HG03060 (cell line): ENCODE measurements around the gene SGTA.

Experiments
- ATAC-seq: cut with Tn5 transposase; IDR thresholded peaks from one replicate; pipeline ENCODE4 v1.9.1; 2021; ENCODE audit warnings: low read depth, moderate number of reproducible peaks; ENCODE audit not compliant: unreplicated experiment

The SGTA gene

DNA sequence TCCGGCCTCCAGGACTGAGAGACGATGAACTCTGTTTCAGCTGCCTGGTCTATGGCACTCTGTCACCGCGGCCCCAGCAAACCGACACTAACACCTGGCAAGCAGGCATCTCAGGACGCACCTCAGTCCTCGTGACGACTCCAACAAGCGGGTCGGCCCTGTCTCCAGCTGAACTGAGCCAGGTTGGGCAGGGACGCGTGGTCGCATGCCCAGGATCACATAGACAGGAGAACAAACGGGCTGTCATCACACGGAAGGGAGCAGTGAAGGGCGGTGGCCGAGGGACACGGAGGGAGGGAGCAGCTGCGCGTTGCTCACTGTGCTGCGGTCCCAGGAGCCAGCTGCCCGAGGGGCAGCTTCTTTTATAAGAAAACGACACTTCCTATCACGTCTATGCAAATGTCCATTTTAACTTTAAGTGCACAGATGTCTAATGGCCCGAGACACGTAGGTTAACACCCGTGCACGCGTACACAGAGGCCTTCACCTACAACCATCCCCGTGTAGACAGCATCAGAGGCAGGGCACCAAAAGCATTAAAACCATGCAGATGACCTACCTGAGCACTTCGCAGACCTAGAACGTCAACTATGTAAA, 8.9 kb downstream of the SGTA start:
- no peak for ATAC-seq

DNA sequence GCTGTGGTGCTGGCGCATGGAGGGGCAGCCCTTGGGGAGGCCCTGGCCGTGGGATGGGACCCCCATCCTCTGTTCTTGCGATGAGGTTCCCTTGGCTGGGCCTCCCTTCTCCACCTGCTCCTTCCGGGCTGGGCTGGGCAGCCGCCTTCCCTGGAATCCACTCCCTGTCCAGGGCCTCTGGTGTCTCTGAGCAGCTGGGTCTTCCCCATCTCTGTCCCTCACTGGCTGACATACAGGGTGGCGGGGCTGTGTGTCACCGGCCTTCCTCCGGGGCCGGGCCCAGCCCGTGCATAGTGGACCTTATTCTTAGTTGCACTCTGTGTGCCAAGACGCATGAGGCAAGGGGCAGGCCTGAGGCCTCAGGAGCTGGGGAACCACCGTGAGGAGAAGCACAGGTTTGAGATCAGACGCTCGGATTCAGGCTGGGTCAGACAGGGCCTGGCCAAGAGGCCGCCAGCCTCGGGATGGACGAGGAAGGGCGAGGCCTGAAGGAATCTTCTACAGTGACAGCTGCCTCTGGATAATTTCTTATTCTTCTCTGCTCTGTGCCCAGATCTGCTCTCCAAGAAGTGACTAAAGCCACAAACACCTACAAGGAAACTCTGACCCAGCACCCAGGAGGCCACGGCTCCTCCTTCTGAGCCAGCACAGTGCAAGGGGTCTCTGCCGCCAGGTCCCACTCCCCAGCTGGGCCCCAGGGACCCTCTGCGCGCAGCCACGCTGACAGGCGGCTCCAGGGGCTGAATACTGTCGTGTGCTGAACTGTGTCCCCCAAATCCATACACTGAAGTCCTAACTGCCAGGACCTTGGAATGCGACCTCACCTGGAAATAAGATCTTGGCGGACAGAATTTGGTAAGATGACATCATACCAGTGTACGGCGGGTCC, 11.0 kb downstream of the SGTA start:
- ATAC-seq = no peak

DNA sequence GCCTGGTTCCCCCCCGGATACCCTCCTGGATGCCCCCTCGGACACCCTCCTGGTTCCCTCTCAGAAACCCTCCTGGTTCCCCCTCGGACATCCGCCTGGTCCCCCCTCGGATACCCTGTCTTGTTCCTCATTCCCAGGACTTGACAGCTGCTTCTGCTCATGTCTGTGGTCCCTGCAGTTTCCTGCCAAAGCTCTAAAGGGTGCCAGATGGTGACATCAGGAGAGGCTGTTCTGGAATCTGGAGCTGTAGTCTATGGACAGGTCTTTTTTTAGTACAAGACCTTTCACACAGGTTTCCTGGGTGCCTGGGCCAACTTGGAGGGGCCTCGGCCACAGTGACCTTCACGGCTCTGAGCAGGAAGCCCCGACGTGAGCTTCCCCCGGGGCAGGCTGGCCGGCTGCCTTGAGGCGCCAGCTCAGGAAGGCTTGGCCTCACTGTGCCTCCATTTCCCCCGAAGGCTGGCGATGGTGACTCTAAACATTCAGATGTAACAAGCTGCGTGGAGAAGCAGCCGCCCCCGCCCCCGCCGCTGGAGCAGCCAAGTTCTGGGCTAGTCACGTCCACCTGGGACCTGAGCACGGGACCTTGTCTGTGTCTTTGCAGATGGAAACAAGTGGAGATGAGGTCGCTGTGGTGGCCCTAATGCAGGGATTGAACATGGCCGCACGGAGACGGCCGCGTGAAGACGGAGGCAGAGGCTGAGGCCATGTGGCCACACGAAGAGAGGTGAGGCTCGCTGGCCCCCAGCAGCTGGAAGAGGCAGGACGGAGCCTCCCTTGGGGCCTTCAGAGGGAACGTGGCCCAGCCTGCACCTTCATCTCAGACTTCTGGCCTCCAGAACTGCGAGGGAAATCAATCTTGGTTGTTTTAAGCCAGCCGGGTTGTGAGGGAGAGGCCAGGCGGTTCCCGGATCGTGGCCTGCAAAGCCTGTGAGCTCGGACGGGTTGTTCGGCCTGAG, 12.7 kb downstream of the SGTA start:
- ATAC-seq = no peak

DNA sequence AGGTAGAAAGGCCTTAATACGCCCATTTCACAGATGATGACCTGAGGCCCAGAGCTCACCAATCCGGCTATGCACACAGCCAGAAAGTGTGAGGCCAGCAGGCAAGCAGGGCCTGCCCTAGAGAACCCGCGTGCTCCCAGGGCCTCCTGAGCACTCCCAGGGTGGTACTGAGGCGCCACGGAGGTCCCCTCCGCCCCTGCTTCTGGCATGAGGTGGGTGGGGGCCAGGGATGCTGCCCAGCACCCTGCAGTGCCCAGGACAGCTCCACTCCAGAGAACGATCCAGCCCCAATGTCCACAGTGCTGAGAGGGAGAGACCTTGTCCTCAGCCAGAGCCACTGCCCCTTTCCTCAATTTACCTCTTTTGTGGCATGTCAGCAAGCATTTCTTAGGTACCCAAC, 13.9 kb downstream of the SGTA start:
- no peak for ATAC-seq

DNA sequence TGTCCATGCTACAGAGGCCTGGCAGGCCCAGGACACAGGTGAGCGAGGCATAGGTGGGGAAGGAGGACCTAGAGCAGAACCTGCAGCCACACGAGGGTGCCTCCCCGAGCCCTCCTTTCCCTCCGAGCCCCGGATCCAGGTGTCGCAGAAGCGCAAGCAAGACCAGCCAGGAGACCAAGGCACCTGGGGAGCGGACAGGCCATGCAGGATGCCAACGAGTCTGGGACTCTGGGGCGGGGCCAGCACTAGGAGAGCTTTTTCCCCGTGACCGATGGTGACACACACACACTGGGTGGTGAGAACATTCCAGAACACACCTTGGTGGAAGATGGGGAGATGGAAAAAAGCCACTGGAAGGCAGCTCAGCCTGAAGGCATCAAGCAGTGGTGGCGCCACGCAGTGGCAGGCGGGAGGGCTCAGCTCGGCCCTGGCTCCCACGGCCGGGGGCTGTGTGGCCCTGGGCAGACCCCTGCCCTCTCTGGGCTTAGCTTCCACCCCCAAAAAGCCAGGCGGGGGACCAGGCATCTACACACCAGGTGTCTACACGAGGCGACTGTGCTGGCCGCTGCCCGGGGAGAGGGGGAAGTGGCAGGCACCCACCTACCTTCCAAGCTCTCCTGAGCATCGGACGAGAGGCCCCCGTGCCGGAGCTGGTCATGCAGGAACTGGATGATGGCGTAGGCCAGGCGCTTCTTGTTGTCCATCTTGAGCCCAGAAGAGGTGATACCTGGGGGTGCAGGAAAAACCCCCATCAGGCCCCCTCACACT, 14.5 kb downstream of the SGTA start:
- no peak for ATAC-seq

DNA sequence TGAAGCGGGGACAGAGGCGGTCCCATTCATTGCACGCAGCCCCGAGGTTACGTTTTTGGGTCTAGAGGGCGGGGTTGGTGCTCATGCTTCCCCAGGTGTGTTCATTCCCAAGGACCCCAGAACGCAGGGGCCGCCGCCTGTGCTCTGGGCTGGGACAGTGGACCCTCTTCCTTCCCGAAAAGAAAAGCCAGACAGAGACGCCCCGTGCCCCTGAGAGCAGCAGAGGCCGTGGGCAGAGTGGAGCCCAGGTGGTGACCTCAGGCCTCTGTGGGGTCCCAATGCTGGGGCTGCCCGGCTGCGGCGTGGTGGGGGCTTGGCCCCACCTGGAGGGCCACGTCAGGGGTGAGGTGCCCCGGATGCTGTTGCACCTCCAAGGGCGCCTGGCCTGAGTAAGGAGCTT, 15.4 kb downstream of the SGTA start:
- ATAC-seq = no peak

DNA sequence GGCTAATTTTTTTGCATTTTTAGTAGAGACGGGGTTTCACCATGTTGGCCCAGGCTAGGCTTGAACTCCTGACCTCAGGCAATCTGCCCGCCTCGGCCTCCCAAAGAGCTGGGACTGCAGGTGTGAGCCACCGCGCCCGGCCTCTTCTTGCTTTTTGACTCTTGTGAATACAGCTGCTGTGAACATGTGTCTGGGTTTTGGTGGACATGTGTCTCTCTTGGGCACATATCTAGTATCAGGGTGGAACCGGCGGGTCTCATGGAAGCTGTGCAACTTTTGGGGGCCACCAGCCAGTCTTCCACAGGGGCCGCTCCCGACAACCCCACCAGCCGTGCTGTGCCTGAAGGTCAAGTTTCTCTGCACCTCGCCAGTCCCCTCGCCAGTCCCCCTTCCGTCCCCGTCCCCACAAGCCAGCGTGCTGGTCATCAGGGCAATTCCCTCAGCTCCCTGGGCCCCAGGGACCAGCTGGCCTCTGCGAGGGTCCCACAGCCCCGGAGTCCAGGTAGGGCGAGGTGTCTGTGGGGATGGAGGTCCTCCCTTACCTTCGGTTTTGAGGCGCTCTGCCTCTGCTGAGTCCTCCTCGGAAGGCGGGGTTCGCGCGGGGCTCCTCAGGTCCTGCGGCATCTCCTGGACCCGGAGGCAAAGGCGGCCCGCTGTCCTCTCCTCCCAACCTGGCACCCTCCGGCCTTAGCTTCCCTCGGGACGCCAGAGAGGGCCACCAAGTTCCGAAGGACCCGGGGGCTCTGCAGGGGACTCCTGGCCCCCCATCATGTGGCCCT, 16.3 kb downstream of the SGTA start:
- no peak for ATAC-seq

DNA sequence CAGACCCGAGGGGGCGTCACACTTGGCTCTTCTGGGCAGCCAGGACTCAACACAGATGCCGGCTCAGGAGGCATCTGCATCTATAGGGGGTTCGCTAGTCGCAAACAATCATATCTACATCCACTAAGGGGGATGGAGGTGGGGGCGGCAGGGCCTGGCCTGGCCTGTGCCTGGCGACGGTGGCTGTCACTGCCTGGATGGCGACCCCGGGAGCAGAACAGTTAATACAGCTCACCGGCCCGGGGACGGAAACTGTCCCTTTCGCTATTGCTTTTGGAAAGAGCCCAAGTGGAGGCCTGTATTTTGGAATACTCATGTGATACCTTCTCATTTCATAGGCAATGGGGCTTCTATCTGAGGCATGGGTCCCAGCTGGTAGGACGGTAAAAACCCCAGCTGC, 17.7 kb downstream of the SGTA start:
- ATAC-seq = no peak

DNA sequence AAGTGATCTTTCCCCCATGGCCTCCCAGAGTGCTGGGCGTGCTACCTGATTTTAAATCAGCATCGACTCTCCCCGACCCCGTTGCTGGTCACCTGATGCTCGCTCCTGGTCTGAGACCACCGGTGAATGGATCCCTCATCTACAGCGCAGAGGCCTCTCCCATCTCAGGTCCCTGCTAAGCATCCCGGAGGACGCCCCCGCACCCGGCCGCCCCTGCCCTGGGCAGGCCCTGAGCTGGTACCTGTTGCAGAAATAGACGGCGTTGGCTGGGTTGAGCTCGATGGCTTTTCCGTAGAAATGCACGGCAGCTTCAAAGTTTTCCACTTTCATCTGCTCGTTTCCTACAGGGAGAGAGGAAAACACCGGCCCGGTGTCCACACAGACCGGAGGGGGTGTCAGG, 18.1 kb downstream of the SGTA start:
- no peak for ATAC-seq

DNA sequence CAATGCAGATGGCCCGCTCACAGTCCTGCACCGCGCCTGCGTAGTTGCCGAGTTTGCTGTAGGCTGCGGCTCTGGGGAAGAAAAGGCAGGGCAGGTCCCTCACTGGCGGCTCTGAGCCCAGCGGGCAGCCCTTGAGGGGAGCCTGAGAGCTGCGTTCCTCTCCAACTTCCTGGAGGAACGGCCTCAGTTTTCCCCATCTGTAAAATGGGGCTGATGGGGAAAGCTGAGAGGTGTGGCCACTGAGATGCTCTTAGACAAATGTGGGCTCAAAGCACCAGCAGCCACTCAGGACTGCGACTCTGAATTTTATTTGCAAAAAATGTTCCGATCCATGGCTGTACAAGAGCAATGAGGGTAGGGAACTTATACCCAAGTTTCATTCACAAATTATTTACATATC, 19.4 kb downstream of the SGTA start:
- ATAC-seq = no peak

DNA sequence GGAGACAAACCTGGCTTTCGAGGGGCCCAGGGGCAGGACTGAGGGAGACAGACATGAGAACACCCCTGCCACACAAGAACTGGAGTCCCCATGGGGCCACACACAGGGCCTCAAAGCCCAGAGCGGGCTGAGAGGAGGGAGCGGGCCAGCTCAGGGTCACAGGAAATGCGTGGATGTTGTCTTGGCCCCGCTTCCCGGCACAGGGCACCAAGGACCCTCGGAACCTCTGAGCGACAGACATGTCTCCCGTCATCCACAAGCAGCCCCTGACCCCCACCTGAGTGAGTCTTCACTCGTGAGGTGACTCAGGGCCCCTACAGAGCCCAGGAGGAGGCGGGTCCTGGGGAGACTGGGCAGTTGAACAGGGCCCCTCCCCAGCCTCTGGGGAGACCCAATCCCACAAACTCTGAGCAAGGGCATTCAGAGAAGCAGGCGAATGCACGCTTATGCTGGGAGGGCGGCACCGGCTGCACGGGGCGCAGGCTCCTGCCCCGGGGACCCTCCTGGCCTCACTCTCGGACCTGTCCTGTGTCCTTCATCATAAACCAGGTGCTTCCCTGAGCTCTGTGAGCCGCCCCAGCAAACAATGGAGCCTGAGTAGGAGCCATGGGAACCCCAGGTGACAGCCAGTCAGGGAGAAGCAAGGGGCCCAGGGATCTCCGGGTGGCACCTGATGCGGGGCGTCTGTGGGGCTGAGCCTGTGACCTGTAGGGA, 20.1 kb downstream of the SGTA start:
- ATAC-seq = no peak

DNA sequence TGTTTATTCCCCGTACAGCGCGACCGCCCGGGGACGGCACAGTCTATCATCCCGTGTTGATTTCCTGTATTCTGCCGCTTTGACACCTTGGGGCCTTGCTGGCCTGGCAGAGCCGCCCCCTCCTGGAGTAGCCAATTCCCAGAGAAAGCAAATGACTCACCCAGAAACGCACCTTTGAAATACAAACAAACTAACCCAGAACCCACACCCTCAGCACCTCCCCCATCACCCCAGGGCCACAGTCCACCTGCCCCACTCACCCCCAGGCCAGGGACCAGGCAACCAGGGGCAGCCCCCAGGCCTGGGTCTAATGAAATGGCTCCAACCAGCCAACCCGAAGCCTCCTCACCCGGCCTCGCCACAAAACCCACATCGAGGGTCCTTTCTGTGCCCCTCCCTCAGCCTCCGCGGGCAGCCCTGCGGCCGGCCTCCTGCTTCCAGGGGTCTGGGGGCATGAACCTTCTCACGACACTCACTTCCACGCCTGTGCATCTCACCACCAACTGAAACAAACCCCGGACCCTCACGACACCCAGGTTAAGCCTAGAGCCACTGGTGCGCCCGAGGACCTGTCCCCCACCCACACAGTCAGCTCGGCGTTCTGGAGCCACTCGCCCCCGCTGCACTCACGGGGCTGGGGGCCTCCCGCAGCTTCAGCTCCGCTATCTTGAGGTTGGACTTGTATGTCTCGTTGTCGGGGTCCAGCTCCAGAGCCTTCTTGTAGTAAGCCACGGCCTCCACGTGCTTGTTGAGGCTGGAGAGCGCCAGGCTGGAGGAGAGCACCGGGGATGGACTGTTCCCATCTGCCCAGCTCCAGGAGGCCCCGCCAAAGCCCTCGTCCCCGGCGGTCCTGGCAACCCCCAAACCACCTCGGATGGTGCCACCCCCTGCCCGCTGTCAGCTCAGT, 20.9 kb downstream of the SGTA start:
- ATAC-seq = no peak

DNA sequence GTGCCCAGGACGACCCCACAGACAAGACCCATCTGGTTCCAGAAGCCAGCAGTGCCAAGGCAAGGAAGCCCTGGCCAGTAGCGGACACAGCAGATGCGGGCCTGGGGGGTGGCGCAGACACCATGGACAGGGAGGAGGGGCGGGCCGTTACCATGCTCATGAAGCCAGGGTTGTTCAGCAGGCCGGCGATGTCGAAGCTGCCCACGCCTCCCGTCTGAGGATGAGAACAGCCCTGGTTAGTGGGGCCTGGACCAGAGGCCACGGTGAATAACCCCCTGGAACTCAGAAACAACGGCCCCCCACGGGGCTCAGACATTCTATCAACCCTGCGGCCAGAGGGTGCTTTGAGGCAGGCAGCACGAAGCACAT, 21.8 kb downstream of the SGTA start:
- ATAC-seq = no peak

DNA sequence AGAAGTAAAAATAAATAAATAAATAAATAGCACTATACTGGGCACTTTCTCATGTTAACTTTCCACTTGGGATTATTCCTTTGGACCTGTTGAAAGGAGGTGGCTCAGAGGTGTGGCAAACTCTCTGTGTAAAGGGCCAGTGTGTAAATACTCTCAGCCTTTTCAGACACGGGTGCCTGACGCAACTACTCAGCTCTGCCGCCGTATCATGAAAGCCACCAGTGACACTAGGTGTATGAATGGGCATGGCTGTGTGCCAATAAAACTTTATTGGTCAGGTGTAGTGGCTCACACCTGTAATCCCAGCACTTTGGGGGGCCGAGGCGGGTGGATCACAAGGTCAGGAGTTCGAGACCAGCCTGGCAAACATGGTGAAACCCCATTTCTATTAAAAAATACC, 23.1 kb downstream of the SGTA start:
- ATAC-seq = no peak

DNA sequence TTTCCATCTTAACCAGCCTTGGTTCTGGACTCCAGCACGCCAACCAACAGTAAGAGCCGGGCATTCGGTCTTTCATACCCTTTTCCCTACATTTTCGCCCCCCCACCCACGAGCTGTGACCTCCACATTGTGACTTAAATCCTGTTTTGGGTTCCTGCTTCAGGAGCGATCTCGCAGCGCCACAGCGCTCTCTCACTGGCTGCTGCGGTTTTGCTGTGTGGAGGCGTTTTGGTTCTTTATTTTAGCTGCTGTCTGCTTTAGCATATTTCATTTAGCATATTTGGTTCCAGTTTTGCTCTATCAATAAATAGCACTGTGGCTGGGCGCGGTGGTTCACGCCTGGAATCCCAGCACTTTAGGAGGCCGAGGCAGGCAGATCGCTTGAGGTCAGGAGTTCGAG, 23.7 kb downstream of the SGTA start:
- ATAC-seq = no peak

DNA sequence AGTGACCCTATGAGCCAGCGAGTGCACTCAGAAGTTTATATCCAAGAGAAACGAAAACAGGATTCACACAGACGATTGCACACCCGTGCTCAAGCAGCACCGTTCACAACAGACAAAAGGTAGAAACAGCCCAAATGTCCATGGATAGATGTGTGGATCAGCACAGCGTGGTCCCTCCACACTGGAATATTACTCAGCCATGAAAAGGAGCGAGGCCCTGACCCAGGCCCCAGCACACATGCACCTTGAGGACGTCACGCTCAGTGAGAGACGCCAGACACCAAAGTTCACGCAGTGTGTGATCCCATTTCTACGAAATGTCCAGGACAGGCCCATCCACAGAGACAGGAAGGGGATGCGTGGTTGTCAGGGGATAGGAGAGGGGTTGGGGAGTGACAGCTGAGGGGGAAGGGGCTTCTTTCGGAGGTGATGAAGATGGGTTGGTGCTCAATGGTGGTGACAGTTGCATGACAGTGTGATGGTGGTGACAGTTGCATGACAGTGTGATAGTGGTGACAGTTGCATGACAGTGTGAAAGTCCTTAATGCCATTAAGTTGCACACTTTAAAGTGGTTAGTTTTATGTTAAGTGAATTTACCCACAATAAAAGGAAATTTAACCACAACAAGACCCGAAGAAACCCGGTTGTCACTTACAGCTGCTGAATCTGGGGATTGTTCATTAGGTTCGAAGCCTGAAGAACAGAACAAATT, 24.3 kb downstream of the SGTA start:
- no peak for ATAC-seq
